Measurements from ENCODE around the gene MYZAP.

Gene MYZAP

GRCh38 chr15:57631386-57632110 lies 39.8 kb downstream of the MYZAP start:
- DNase-seq: no peak

GRCh38 chr15:57634290-57634689 lies 42.6 kb downstream of the MYZAP start:
- DNase-seq: no peak

GRCh38 chr15:57635300-57635909 lies 43.7 kb downstream of the MYZAP start:
- DNase-seq: no peak

- no peak for DNase-seq
Measured at GRCh38 chr15:57637846-57638245, 46.1 kb downstream of the MYZAP start.

GRCh38 chr15:57639306-57639705 lies 47.6 kb downstream of the MYZAP start:
- no peak for DNase-seq

GRCh38 chr15:57640930-57641682 lies 49.4 kb downstream of the MYZAP start:
- peak; percentile 16 for DNase-seq

- no peak for DNase-seq
Measured at GRCh38 chr15:57643826-57644225, 52.1 kb downstream of the MYZAP start.

- DNase-seq: no peak
Measured at GRCh38 chr15:57646087-57646486, 54.4 kb downstream of the MYZAP start.

- DNase-seq: no peak
Measured at GRCh38 chr15:57647071-57647790, 55.5 kb downstream of the MYZAP start.

- DNase-seq: no peak
Measured at GRCh38 chr15:57647791-57648130, 56.1 kb downstream of the MYZAP start.

- no peak for DNase-seq
Measured at GRCh38 chr15:57649138-57649537, 57.4 kb downstream of the MYZAP start.

GRCh38 chr15:57651445-57651844 lies 59.7 kb downstream of the MYZAP start:
- DNase-seq: no peak

- DNase-seq: no peak
Measured at GRCh38 chr15:57652481-57652880, 60.8 kb downstream of the MYZAP start.

GRCh38 chr15:57654153-57654852 lies 62.6 kb downstream of the MYZAP start:
- no peak for DNase-seq

- DNase-seq: no peak
Measured at GRCh38 chr15:57655053-57655452, 63.3 kb downstream of the MYZAP start.

GRCh38 chr15:57655809-57656208 lies 64.1 kb downstream of the MYZAP start:
- DNase-seq: no peak

- DNase-seq: no peak
Measured at GRCh38 chr15:57656434-57656833, 64.7 kb downstream of the MYZAP start.

- DNase-seq: no peak
Measured at GRCh38 chr15:57657619-57658018, 65.9 kb downstream of the MYZAP start.

GRCh38 chr15:57662091-57662744 lies 70.5 kb downstream of the MYZAP start:
- DNase-seq: peak; percentile 42

- DNase-seq: no peak
Measured at GRCh38 chr15:57662802-57663201, 71.1 kb downstream of the MYZAP start.

- DNase-seq: no peak
Measured at GRCh38 chr15:57663262-57663661, 71.6 kb downstream of the MYZAP start.

- no peak for DNase-seq
Measured at GRCh38 chr15:57665194-57665593, 73.5 kb downstream of the MYZAP start.
